HG03060 (cell line): ENCODE measurements around the gene RBPJ.

Experiments used
- ATAC-seq: cut with Tn5 transposase; IDR thresholded peaks from one replicate; pipeline ENCODE4 v1.9.1; 2021; ENCODE audit warnings: low read depth, moderate number of reproducible peaks; ENCODE audit not compliant: unreplicated experiment

Gene RBPJ

GRCh38 chr4:26410385-26411293, 89.8 kb downstream of the RBPJ start:
- ATAC-seq: no peak

GRCh38 chr4:26412381-26413372, 91.9 kb downstream of the RBPJ start:
- no peak for ATAC-seq

GRCh38 chr4:26413582-26413981, 92.8 kb downstream of the RBPJ start:
- ATAC-seq: no peak

GRCh38 chr4:26418107-26418506, 97.3 kb downstream of the RBPJ start:
- ATAC-seq: no peak

- ATAC-seq: no peak
These were observed 98.0 kb downstream of the RBPJ start for GRCh38 chr4:26418850-26419249.

- ATAC-seq: no peak
These were observed 99.6 kb downstream of the RBPJ start for GRCh38 chr4:26420438-26420837.

DNA sequence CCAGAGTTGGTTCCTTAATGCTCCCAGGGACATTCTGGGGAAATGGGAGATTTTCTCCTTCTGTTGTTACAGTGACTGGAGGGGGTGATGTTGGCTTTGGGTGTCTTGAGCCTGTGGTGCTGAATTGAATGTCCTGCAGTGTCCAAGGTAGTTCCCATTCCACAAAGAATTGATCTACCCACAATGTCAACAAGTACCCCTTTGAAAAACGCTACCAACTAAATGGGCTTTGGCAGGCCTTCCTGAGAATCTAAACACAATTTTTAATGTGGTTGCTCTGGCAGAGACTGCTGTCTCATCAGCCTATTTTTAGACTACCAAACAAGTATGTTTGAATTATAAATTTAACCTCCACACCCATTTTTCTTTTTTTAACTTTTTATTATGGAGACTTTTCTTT, 100.1 kb downstream of the RBPJ start:
- ATAC-seq: no peak

- no peak for ATAC-seq
These were observed 103.3 kb downstream of the RBPJ start for GRCh38 chr4:26424153-26424552.

DNA sequence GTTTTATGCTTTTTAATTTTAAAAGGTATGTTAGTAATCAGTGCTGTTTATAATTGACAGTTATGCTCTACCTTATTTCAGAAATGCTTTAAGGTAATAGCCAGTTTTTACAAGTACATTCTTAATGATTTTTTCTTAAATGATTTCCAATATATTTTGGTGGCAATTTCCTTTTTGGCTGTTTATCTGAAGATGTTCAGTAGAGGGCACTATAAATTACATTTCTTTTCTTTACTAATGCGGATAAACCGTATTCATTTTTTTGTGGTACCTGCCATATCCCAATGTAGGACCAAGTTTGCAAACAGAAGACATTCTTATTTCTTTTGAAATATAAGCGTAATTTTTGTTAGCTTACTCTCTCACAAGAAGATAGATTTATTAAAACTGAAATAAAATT, 104.0 kb downstream of the RBPJ start:
- no peak for ATAC-seq

DNA sequence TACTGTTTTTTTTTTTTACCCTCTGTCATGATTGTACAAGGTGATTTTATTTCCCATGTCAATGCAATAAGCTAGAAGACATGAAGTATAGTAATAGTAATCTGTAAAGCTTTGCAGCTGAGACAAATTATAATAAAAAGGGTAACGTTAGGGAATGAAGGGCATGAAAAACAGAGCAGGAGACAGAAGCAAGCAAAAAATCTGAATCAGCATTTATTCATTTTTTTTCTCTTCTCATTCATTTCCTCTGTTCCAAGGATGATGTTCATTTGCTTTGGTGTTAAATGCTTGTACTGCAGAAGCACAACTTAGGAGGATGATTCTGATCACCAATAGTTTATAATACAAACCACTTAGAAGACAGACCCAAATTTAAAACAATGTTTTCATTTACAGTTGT, 105.1 kb downstream of the RBPJ start:
- ATAC-seq: no peak

GRCh38 chr4:26426892-26427291, 106.1 kb downstream of the RBPJ start:
- no peak for ATAC-seq

DNA sequence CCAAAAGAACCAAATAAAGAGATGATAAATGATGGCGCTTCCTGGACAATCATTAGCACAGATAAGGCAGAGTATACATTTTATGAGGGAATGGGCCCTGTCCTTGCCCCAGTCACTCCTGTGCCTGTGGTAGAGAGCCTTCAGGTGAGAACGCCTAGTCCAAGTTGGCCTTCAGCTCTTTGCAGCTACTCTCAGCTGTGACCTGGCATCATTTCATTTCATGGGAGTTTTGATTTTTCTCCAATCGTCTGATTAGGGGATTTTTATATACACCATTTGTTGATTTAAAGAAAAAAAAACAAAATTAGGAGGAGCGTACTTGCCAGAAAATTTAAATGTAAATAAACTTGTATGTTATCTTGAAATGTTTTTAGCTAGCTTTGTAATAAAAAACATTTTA, 109.1 kb downstream of the RBPJ start:
- no peak for ATAC-seq

DNA sequence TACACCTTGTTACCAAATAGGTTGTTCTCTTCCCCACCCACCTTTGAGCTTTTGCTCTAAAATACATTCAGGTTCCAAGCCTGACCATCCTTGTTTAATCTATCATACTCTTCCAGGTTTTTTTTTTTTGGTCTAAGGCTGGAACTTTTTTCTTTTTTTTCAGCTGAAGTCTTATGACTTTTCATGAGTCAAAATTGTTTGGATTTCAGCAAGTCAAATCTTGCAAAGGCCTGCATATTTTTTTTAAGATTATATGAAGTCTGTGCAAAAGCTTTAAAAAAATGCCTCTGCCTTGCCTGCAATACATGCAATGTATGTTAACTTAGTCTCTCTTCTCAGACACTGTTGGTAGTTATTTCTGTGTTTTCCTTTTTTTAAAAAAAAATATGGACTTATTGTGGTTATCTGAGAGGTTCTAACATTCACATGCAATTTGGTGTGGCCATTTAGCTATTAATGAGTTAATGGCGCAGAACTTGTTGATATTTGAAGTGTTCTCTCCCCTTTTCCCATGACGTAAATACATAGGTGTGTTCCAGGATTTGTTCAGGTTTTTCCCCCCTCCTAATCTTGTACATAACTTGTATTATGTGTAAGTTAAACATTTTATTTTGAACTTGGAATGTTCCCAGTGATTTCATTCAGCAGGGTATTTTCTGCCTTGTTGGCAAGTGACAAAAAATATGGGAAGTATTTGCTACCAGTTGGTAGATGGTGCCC, 110.8 kb downstream of the RBPJ start:
- no peak for ATAC-seq

- no peak for ATAC-seq
These were observed 111.6 kb downstream of the RBPJ start for GRCh38 chr4:26432419-26432818.

GRCh38 chr4:26433556-26433955, 112.7 kb downstream of the RBPJ start:
- no peak for ATAC-seq

DNA sequence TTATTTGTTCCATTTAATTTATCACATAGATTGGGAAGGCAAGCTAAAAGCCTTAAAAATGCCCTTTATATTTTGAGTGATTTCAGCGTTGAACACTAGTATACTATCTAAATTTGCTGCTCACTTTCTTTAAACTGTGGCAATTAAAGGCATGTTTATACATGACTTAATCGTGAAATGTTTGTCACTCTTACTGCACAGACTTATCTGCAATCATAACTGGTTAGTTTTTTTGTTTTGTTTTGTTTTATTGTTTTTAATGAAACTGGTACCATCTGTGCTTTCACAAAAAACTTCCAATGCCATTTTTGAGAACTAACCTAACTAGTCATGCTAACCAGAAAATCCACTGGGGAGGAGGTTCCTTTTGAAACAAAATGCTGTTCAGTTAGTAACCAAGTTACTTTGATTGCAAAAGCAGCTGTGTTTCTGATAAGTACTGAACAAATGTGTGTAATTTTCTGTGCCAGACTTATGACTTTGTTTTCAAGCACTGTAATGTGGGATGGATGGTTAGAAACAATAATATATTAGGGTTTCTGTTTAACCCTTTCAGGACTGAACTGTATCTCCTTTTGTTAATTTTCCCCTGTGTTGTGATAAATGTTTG, 113.3 kb downstream of the RBPJ start:
- no peak for ATAC-seq

- no peak for ATAC-seq
These were observed 120.3 kb downstream of the RBPJ start for GRCh38 chr4:26441102-26441501.

DNA sequence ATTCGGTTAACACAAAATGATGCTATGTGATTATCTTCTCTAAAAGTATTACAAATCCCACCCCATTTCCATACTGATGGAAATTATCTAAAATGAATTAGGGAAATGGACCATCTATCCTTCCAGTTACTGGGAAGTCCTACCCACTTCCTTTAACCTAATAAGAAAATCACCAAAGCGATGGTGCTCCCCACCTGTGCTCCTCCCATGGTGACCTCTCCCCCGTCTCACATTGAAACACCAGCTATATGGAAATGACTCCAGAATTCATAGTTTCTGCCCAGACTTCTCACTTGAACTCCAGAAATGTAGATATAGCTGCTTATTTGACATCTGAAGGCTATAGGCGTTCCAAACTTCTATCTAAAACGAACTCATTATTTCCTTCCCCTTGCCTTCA, 121.0 kb downstream of the RBPJ start:
- no peak for ATAC-seq

DNA sequence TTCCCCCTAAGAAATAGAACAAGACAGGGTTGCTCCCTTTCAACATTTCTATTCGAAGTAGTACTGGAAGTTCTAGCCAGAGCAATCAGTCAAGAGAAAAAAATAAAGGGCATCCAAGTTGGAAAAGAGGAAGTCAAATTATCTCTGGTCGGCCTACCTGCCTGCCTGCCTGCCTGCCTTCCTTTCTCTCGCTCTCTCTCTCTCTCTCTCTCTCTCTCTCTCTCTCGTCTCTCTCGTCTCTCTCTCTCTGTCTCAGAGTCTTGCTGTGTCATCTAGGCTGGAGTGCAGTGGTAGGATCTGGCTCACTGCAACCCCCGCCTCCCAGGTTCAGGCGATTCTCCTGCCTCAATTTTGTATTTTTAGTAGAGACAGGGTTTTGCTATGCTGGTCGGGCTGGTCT, 126.6 kb downstream of the RBPJ start:
- no peak for ATAC-seq

- ATAC-seq: no peak
These were observed 129.6 kb downstream of the RBPJ start for GRCh38 chr4:26450418-26450817.
